Superior temporal gyrus (tissue), 1 donor: Measurements from ENCODE around the gene TTLL11.

Source experiments
- DNase-seq: peaks from one replicate; pipeline ENCODE4 v3.0.0-alpha.2; 2016; ENCODE audit errors: extremely low spot score

TTLL11 gene

DNA sequence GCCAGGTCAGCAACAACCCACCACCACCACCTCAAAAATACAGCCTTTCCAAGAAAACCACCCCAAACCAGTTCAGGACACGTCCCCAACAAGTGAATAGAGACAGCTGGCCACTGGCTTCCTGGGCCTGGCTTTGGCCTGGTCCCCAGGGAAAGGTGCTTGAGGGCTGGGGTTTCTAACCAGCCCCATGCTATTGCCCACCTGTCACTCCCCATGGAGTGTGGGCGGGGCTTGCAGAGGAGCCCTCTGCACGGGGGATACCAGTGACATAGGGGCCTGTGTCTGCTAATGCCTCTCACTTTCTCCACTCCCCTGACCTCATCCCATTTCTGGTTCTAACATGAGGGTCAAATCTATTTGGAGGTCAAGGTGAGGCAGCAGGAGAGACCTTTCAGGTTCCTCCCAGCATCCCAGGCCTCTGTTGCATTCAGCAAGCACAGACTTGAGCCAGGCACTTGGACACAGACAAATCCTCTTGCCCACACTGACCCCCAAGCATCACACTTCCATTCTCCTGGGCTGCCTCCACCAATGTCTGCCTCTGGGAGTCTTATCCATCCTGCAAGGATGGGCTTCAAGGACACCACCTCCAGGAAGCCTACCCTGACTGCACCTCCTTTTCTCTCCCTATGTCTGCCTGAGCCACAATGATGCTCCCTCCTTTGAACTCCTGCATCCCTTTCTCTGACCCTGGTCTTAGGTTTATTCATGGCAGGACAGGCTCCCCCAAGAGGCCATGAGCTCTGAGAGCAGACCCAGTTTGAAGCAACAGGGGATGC is 16.1 kb upstream of the TTLL11 start:
- DNase-seq = no peak

DNA sequence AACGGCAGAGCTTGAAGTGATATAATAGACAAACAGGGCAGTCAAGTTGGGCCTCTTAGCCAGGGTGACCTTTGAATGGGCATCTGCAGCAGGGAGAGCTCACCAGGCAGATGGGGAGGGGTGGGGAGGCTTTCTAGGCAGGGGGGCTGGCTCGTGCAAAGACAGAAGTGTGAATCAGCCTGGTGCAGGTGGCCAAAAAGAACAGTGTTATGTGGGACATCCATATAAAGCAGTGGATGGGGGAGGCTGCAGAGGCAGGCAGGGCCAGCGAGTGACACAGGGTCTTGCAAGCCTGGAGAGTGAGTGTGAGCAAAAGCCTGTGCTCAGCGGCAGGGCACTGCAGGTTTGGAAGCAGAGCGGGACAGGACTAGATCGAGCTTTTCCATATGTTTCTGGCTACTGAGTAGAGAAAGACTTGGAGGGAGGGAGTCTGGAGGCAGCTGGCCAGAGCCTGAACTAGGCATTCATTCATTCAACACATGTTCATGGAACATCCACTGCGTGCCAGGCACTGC is 14.2 kb upstream of the TTLL11 start:
- DNase-seq = peak; percentile 57

DNA sequence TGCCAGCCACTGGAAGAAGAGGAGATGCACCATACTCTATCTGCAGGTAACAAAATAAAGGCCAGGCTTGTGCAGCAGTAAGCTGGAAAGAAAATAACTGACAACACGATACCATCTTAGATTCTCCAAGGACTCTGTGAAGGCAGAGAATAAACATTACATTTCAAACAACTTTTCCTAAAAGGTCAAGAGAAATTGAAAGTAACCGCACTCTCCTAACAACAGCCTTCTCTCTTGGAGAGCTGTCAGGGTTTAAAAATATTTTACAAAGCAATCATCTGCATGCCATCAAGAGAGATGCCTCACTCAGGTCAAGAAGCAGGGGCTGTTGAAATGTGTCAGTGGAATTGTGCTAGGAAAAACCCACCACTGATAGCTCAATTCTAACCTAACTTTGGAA is 13.5 kb upstream of the TTLL11 start:
- peak; percentile 7 for DNase-seq

DNA sequence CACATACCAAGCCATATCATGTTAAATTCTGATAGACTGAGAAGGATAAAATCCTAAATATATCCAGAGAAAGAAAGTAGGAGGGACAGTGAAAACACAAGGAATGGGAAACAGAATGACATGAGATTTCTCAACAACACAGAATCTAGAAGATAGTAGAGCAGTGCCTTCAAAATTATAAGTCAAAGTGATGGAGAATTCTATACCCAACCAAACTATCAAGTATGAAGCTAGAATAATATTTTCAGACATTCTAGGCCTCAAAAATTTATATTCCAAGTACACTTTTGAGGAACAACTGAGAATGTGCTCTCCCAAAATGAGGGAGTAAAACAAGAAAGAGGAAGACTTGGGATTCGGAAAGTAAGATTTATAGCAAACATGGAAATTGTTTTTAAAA is 10.9 kb upstream of the TTLL11 start:
- DNase-seq = no peak

DNA sequence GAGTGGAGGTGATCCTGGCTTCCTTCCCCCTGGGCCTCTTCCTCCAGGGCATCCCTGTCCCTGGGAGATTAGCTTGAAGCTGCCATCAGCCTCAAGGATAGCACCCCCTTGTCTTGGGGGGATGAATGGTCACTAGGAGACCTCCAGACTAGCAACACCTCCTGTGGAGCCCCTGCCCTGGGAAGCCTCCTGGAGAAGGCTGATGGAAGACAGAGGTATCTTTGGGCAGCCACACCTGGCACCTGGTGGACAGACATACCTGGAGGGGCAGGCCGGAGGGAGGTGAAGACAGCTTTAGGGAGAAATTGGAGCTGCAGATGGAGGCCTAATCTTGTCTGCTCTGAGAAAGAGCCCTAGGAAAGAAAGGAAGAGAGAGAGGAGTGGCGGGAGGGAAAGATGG is 9.0 kb upstream of the TTLL11 start:
- DNase-seq = no peak

DNA sequence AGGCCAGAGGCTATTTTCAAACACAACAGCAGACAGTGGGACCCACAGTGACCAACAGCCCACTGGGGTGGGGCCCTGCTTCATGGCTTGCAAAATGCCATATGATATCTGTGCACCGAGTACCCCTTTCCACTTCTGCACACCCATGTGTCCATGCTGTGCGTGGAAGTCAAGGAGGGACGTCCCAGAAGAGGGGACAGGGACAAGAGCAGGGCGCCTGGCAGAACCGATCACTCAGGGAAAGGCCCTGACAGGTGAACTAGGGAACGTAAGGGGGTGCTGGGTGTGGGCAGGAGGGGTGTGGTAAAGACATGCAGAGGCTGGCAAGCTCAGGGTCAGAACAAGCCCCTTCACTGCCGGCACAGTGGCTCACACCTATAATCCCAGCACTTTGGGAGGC is 7.6 kb upstream of the TTLL11 start:
- DNase-seq = no peak

DNA sequence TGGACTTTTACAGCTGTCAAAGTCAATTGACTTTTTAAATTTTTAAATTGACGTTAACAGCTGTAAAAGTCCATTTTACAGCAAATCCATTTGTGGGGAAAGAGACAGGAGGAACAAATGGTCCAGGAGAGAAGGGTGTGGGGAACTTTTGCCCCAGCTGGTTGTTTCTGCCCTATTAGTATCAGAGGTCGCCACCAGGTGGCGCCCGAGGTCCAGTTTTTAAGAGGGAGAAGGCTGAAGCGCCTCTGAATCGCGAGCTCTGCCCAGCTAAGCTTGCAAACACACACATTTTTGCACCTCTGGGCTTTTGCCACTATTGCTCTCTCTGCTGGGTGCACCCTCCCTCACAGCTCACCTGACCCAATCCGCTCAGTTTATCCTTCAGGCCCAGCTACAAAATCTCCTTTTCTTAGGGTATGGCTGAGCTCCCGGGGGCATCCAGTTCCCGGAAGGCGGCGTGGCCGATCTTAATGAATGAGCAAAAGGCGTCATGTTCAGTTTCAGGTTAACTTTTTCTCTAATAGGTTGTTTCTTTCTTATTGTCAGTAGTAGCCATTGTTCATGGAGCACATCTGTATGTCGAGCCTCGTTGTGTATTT is 6.3 kb upstream of the TTLL11 start:
- peak; percentile 95 for DNase-seq

DNA sequence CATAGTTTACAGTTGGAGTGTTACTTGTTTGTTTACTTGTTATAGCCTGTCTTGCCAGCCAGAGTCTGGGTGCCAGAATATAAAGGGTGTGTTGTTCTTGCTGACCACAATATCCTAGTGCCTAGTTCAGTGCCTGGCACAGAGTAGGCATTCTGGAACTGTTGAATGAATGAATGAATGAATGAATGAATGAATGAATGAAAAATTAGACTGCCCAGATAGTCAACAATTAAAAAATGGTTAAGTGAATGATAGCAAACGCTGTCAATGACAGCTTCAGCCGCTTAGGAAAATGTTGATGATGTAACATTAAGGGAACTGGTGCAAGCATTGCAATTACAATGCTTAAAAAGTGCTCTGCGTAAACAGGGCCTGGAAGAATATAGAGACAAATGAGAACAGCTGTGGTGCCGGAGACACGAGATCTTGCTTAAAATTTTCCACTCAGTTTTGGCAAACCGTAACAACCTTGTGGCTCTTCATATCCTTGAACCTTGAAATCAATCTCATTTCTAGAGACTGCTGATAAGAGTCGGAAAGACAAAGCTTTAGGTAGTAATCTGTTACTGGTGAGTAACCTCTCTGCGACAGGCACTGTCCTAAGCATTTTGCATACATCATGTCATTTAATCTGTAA is 4.7 kb upstream of the TTLL11 start:
- peak; percentile 16 for DNase-seq

DNA sequence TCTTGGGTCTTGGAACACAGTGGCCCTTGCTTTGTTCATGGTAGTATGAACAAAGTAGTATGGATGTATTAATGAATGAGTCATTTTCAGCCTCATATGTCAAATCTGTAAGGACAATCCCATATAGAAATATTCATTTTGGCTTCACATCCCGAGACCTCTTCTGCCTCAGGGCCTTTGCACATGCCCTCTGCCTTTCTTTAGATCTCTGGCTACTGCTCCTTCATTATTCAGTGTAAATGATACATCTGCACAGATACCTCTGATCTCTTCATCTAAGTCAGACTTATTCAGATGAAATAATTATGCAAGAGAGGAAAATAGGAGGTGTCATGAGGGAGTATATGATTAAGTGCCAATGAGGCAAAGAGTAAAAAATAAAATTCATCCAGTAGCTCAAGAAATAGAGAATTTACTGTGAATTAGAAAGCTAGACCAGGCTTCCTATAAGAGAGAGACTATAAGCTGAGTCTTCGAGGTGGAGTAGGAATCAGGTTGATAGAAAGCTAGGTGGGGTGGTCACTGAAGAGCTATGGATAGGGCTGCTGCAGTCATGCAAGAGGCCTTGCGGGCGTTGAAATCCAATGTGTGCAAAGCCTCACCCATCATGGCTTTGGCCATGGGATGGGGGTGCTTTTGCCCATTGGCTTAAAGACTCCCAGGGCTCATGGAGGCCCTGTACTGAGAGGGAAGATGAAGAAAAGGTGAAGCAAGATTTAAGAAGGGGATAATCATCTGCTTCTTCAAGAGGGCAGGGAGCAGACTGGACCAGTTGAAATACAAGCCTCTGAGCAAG is 3.7 kb upstream of the TTLL11 start:
- peak; percentile 6 for DNase-seq

DNA sequence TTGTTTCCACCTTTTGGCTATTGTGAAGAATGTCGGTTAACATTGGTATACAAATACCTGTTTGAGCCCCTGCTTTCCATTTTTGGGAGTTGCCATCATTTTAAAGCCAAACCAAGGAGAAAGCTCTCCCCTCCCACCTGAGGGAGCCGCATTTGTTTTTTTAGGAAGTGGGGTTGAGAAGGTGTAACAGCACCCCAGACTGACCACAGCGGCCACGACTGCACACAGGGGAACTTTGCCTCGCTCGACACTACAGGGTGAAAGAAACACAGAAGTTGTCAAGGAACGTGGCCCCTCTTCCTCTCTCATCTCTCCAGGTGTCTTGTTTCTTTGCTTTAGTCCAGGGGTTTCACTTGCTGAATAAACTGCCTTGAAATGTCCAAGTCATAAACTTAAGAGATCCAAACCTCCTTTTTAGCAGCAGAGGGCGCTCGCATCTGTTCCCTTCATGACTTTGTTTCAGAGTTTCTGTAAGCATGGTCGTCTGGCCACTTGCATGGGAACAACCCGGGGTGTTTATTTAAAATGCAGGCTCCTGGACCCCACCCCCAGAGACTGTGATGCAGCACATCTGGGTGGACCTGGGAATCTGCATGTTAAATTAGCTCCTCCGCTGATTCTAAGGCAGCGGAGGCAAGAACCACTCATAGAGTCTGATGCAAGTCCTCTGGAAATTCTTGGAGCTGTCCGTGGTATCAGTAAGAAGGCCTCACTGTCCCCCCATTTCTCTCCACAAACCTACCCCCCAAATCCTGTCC is 2.1 kb upstream of the TTLL11 start:
- DNase-seq = peak; percentile 83

DNA sequence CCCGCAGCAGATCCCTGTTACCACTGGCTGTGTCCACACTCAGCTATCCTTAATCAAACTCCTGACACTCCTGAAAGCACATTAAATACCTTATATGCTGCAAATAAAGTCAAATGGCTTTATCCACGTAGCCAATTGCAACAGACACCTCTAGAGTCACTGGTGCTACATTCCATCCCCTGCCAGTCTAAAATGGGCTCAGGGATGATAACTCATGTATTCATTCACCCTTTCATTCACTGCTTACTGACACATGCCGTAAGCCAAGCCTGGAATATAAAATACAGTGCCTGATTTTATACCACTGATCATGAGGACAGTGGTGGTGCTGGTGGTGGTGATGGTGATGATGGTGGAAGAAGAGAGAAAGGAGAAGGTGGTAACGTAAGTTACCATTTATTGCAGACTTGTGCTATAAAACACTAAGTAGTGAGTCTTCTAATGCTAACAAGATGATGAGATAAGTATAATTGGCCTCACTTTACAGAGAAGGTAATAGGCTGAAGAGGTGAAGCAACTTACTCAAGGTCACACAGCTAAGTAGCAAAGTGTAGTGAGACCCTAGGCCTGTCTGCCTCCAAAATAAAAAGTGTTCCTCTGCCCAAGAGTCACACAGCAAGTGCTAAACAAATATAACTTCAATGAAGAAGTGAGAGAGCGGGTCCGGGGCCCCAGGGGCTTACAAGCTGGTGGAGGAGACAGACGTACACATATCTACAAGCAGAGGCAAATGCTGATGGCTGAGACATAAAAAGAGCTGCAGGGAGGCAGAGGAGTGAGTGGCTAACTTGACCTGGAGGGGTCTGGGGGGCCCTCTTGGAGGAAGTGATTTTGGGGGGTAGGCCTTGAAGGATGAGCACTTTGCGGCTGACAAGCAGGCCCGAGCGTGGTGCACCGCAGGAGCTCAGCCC is 1.2 kb downstream of the TTLL11 start:
- peak; percentile 15 for DNase-seq

DNA sequence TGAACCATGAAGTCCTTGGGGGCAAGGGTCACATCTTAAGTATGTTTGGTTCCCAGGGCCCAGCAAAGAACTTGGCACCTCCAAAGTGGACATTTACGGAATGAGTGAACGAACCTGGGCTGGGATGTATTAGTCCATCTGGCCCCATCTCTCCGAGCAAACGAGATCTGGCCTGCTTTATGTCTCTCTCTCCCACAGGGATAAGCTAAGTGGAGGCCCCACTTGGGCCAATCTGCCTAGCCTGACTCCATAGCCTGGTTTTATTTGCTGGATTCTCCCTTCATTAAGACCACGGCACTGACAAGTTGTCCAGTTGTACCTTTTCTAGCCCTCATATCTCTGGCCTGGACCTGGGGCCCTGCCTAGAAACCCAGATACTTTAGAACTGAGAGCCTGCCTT is 2.1 kb downstream of the TTLL11 start:
- peak; percentile 7 for DNase-seq

DNA sequence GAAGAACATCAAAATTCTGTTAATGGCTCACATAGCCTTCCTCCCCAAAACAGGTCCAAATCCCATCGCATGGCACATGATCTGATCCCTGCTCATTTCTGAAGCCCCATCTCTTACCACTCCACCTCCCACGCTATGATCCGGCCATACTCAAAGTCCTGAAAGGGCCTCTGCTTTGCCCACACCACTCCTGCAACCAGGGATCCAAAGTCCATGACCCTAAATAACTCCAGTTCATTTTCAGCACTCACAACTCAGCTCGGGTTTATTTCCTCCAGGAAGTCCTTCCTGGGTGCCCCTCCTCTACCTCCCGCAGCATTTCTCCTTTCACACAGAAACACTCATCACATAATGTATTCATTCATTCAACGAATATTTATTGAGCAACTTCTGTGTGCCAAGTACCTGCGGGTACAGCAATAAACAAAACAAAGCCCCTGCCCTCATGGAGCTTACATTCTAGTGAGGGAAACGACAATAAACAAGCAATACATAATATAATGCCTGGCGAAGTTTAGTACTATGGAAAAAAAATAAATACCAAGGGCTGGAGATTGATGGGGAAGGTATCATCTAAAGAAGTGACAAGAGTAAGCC is 2.7 kb downstream of the TTLL11 start:
- DNase-seq = no peak

DNA sequence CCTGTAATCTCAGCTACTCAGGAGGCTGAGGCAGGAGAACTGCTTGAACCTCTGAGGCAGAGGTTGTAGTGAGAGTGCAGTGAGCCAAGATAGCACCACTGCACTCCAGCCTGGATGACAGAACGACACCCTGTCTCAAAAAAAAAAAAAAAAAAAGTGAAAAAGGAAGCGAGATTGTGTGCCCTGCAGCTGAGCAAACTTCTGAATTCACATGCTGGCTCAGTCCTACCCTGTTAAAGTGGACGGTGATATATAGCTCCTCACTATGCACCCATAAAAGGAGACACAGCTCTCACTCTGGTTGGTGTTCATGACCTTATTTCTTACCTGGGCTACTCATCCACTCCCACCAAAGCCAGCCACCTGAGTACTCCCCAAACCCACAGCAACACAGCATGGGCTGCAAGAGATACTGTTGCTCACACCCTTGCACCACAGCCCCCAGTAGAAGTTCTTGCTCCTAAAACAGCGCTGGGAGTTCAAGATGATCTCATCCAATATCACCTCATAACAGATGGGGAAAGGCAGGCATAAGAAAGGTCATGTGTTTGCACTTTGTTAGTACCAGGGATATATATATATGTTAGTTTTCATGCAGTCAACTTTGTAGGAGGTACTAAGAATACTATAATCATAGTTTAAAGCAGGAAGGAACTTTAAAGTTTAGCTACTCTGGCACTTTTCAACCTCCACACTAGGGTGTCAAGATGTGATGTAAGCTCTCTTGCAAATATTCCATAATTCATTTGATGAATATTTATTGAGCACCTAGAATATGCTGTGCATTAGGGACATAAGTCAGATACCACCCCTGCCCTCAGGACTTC is 4.0 kb downstream of the TTLL11 start:
- DNase-seq = peak; percentile 24

DNA sequence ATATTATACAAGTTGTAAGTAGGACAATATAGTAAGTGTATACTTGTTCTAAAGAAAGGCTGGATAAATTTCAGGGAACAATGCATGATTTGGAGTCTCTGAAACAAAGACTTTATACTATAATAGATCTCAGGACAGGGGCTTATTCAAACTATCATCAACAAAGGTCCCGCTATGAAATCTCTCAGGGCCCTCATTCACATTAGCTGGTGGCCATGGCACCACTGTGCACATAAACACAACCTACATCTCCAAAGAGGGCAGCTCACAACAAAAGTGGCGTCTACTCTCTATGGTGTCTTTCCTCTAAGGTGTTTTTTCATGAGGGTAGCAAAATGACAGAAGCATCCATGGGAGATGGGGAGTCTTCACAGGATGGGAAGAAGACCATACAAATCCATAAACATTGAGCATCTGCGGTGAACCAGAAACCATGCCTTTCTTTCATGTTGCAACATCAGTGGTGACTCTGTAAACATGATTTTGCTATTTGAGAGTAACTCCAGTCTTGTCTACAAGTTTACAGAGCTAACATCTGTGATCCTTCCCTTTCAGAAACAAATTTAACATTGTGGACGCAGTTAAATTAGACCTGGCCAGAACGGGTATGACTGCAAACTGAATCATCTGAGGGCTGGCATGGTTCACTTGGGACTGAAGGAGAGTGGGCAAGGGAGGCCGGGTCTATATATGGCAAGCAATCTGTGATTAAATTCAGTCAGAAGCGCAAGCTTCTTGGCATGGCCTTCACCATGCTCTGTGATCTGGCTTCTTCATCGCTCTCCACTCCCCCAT is 5.5 kb downstream of the TTLL11 start:
- DNase-seq = peak; percentile 89

DNA sequence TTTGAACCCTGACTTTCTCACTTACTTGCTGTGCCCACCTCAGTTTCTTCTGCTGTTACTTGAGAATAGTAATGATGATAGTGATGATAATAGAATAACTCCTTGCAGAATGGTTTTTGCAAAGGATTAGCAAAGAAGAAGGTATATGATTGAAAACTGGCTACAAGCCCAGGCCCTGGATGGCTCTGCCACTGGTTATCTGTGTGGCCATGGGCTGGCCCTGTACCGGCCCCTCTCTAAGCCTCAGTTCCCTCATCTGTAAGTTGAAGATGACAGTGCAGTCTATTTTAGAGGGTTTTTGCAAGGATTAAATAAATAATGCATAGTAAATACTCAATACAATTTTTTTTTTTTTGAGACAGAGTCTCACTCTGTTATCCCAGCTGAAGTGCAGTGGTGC is 6.2 kb downstream of the TTLL11 start:
- DNase-seq = peak; percentile 73

DNA sequence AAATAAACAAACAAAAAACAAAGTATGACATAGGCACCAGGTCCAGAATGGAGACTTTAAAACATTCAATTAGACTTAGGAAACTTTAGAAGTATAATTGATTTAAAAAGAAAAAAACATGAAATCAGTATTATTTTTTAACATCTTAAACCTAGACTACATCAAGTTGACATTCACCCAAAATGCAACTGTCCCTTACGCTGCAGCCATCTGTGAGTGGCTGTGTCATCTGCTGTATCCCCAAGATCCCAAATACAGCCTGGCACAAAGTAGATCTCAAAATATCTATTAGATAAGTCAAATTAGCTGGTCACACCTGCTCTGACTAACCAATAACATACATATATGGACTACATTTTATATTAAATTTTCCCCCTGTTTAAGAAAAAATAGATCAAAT is 7.8 kb downstream of the TTLL11 start:
- DNase-seq = peak; percentile 54

DNA sequence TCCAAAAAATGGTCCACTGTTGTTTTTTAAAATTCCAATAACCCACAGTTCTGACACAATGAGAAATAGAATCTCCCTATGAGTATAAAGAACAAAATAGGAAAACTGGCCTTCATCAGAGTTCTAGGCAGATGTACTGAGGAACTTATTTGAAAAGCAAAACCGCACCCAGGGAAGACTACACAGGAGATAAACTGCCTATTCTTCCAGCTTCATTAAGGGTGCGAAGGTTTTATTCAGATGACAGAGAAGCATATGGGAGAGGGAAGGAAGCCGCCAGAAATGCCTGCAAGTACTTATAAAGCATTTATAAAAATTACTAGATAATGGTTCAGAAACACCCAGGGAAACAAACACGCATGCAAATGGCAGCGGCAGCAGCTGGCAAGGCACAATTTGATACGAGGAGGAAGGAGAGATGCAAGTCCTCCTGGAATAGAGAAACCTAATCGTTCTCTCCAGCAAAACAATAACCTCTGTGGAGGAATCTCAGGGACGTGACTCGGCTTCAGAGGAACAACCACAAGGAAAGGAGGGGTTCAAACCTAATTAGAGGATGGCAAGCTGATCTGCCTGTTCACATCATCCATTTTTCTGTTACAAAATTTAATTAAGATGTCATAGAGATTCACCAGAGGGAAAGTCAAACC is 9.0 kb downstream of the TTLL11 start:
- peak; percentile 76 for DNase-seq
